HFFc6 (cell line): ENCODE data around the gene MANEAL. TPM values are rescaled to one million over a fixed set of nuclear protein-coding genes. Genes with fewer than 3 reads are reported as not detected.

ENCODE experiments used
- DNase-seq: peaks from one replicate; pipeline ENCODE4 v3.0.0-alpha.2; 2018
- H3K27ac Mint-ChIP-seq: 2 replicates; pipeline ENCODE4 v1.8.0; 2020; ENCODE audit warnings: mild to moderate bottlenecking, mixed read lengths
- H3K27me3 Mint-ChIP-seq: 2 replicates; pipeline ENCODE4 v1.8.0; 2021; ENCODE audit warnings: mild to moderate bottlenecking, moderate library complexity, mixed read lengths; ENCODE audit not compliant: insufficient read depth
- H3K36me3 Mint-ChIP-seq: 2 replicates; pipeline ENCODE4 v1.8.0; 2021; ENCODE audit warnings: low read depth, mixed read lengths
- H3K4me1 Mint-ChIP-seq: 2 replicates; pipeline ENCODE4 v1.8.0; 2020; ENCODE audit warnings: low read depth, mixed read lengths
- H3K4me3 Mint-ChIP-seq: 2 replicates; pipeline ENCODE4 v1.8.0; 2020; ENCODE audit warnings: mild to moderate bottlenecking, moderate library complexity, mixed read lengths
- H3K9me3 Mint-ChIP-seq: 2 replicates; pipeline ENCODE4 v1.8.0; 2020; ENCODE audit warnings: mild to moderate bottlenecking, mixed read lengths
- total RNA-seq, 6 experiments: library from RNA; stranded (reverse); fragmentation: NEBNext Ultra II Directional; extraction: Animal tissue kit (Norgen Biotek cat#: 25700); gene quantifications; 2 replicates in 1 of 6; 3 replicates in 5 of 6; pipeline ENCODE4 v1.2.3, GENCODE V29; 2021
- TF ChIP-seq, protein P1 (sequence below): fragments of 200-600 bp; sonication (generic); IDR thresholded peaks from 2 replicates; pipeline ENCODE4 v1.5.0; 2021; ENCODE audit warnings: antibody characterized with exemption, mild to moderate bottlenecking

Gene MANEAL
- total RNA-seq, 6 experiments from 2014 or later: 9.5 to 11.1 (median 9.9) TPM

DNA sequence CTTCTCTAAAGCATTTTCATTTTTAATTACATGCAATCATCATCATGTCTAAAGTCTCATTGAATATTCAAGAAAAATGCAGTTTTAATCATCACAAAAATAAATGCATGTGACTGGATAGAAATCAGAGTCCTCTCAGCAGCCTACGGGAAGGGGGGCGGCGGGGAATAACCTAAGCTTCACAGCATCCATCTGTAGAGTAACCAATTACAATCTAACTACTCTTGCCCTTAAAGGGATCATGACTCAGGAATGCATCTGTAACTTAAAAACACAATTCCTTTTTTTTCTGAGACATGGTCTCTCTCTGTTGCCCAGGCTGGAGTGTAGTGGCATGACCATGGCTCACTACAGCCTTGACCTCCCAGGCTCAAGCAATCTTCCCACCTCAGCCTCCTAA lies 43.1 kb downstream of the MANEAL start:
- TF ChIP-seq, protein P1, sequence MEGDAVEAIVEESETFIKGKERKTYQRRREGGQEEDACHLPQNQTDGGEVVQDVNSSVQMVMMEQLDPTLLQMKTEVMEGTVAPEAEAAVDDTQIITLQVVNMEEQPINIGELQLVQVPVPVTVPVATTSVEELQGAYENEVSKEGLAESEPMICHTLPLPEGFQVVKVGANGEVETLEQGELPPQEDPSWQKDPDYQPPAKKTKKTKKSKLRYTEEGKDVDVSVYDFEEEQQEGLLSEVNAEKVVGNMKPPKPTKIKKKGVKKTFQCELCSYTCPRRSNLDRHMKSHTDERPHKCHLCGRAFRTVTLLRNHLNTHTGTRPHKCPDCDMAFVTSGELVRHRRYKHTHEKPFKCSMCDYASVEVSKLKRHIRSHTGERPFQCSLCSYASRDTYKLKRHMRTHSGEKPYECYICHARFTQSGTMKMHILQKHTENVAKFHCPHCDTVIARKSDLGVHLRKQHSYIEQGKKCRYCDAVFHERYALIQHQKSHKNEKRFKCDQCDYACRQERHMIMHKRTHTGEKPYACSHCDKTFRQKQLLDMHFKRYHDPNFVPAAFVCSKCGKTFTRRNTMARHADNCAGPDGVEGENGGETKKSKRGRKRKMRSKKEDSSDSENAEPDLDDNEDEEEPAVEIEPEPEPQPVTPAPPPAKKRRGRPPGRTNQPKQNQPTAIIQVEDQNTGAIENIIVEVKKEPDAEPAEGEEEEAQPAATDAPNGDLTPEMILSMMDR: no peak
- Mint-ChIP-seq H3K4me3 (no peak overlapping the region), H3K27ac (no peak overlapping the region), H3K4me1 (no peaks in the 10 kb centered on the region), H3K36me3 (peaks cover 32% of the 10 kb centered on the region), H3K27me3 (no peaks in the 10 kb centered on the region), H3K9me3 (no peaks in the 10 kb centered on the region)
- no peak for DNase-seq

DNA sequence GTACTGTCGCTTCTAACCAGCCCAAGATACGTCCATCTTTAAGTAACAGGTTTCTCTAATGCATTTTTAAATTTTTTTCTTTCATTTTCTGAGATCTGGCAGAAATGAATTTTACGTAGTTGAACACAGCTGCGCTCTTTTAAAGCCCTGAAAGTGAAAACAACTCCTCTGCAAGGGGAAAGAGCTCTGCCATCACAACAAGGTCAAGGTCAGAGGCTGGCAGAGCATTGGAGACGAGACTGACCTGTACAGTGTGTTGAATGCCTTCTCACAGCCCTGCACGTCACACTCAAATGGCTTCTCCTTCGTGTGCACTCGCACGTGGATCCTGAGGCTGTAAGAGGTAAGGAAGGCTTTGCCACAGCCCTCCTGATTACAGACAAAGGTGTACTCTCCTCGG lies 46.0 kb downstream of the MANEAL start:
- H3K27ac Mint-ChIP-seq: no peak overlapping the region
- H3K4me3 Mint-ChIP-seq: no peak overlapping the region
- no peaks in the 10 kb centered on the region for H3K9me3 Mint-ChIP-seq

DNA sequence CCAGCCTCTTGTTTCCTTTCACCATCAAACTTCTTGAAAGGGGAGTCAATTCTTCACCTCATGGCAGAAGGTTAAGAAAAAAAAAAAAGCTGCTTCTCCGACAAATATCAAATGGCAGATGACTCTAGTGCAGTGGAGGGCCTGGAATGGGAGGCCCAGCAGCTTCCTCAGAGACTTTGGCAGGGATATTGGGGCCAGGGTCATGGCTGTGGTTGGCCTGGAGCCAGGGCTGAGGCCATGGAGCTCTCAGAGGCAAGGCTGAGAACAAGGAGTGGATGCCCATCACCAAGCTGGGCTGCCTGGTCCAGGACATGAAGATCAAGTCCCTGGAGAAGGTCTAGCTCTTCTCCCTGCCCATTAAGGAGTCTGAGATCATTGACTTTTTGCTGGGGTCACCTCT lies 47.1 kb downstream of the MANEAL start:
- TF ChIP-seq, protein P1: no peak
- Mint-ChIP-seq H3K9me3 (no peaks in the 10 kb centered on the region), H3K36me3 (peaks cover 14% of the 10 kb centered on the region; the same call in 1 of the 2 replicates), H3K27ac (no peak overlapping the region), H3K27me3 (no peaks in the 10 kb centered on the region), H3K4me1 (peaks cover 10% of the 10 kb centered on the region), H3K4me3 (no peak overlapping the region)
- no peak for DNase-seq

More for the DNA sequence above, 46.0 kb downstream of the MANEAL start:
- H3K36me3 Mint-ChIP-seq: peaks cover 21% of the 10 kb centered on the region
- H3K4me1 Mint-ChIP-seq: peaks cover under 1% of the 10 kb centered on the region; the same call in 1 of the 2 replicates
- TF ChIP-seq, protein P1: no peak
- DNase-seq: no peak
- no peaks in the 10 kb centered on the region for H3K27me3 Mint-ChIP-seq

DNA sequence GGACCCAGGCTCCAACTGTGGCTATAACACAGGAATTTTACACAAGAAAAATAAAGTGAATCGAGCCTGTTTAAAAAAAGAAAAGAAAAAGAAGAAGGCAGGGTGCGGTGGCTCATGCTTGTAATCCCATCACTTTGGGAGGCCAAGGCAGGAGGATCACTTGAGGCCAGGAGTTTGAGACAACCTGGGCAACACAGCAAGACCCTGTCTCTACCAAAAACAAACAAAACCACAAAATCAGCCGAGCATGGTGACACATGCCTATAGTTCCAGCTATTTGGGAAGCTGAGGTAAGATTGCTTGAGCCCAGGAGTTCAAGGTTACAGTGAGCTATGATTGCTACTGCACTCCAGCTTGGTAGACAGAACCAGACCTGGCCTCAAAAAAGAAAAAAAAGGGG lies 48.0 kb downstream of the MANEAL start:
- no peak for DNase-seq
- Mint-ChIP-seq H3K9me3 (no peaks in the 10 kb centered on the region), H3K4me1 (peaks cover 19% of the 10 kb centered on the region), H3K27ac (no peak overlapping the region), H3K4me3 (no peak overlapping the region), H3K36me3 (peaks cover 8% of the 10 kb centered on the region; the same call in 1 of the 2 replicates), H3K27me3 (no peaks in the 10 kb centered on the region)
- TF ChIP-seq, protein P1: no peak

DNA sequence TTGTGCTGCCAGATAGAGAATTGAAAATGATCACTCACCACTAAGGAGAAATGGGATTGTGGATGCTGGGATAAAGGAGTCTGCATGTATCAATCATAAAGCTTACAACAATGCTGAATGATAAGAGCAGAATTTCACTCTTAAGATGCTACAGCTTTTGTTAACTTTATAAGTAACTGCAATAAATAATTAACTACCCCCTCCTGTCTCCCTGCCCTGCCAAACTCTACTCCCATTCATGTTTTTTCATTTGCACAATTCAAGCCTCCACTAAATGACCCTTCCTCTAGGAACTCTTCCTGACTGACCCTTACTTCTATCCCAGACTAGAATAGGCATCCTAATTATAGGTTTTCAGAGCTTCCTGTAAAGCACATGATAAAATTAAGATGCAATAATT lies 50.9 kb downstream of the MANEAL start:
- no peak overlapping the region for H3K27ac Mint-ChIP-seq
- peaks cover 7% of the 10 kb centered on the region; the same call in 1 of the 2 replicates for H3K36me3 Mint-ChIP-seq
- H3K4me1 Mint-ChIP-seq: peaks cover 25% of the 10 kb centered on the region

More for the DNA sequence above, 50.9 kb downstream of the MANEAL start:
- H3K27me3 Mint-ChIP-seq: no peaks in the 10 kb centered on the region
- DNase-seq: no peak
- H3K9me3 Mint-ChIP-seq: no peaks in the 10 kb centered on the region
- TF ChIP-seq, protein P1: no peak
- H3K4me3 Mint-ChIP-seq: no peak overlapping the region
